ENCODE data around the gene SLC6A19. TPM values are rescaled to one million over a fixed set of nuclear protein-coding genes. Genes with fewer than 3 reads are reported as not detected.

The SLC6A19 gene
- total and polyA plus RNA-seq, 2 experiments from 2014 or later = 5.2 to 5.8 TPM

GRCh38 chr5:1216211-1216917, 15.0 kb downstream of the SLC6A19 start:
- H3K4me2 ChIP-seq = no peak overlapping the region
- H3K79me2 ChIP-seq = no peaks in the 10 kb centered on the region
- H3K4me3 ChIP-seq = no peak overlapping the region
- H4K20me1 ChIP-seq (ENCODE audit: insufficient read depth, poor library complexity, severe bottlenecking) = no peaks in the 10 kb centered on the region
- H3K4me1 ChIP-seq (ENCODE audit: insufficient read depth) = no peaks in the 10 kb centered on the region
- no peaks in the 10 kb centered on the region for H3K36me3 ChIP-seq (replicated peaks; ENCODE audit: insufficient read depth, low read depth)
- H3K27me3 ChIP-seq = no peaks in the 10 kb centered on the region
- no peak for DNase-seq (ENCODE audit: low spot score)
- no peak overlapping the region for H3K27ac ChIP-seq
- no peaks in the 10 kb centered on the region for H3K9me2 ChIP-seq (replicated peaks; ENCODE audit: insufficient read depth)
- TF ChIP-seq CTCF (IDR thresholded peaks at IDR 0.05; ENCODE audit: poor library complexity) = no peak
- no peak for TF ChIP-seq EZH2phosphoT487 (IDR thresholded peaks at IDR 0.05; ENCODE audit: low read depth, severe bottlenecking, unreplicated experiment)
- no peak for TF ChIP-seq EZH2 (IDR thresholded peaks at IDR 0.05; ENCODE audit: borderline replicate concordance)
- WGBS (ENCODE audit: low lambda C conversion rate, missing lambda C conversion rate) = 98% methylated on average over 37 of the region's 38 CpGs
- no peak overlapping the region for H2AFZ ChIP-seq
- no peaks in the 10 kb centered on the region for H3K9me3 ChIP-seq (ENCODE audit: low read depth)

DNA sequence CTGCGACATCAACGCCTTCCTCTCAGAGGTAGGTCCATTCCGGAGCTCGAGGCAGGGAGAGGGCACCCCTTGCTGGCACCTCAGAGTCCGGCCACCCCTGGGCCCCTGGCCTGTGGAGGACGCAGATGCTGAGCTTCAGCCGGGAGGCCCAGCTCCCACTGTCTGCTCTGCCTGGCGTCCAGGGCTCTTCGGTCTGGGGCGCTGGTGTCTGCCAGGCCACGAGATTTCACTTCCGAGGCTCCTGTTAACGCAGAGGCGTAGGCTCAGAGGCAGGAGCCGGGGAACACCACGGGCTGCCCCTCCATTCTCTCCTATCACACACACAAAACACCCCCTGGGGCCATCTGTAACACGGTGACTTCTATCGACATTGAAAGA, 15.5 kb downstream of the SLC6A19 start:
- Histone ChIP-seq H3K36me3 (replicated peaks; ENCODE audit: insufficient read depth, low read depth) (no peaks in the 10 kb centered on the region), H4K20me1 (ENCODE audit: insufficient read depth, poor library complexity, severe bottlenecking) (no peaks in the 10 kb centered on the region), H3K79me2 (no peaks in the 10 kb centered on the region), H3K27me3 (no peaks in the 10 kb centered on the region), H2AFZ (no peak overlapping the region), H3K4me2 (no peak overlapping the region), H3K9me2 (replicated peaks; ENCODE audit: insufficient read depth) (no peaks in the 10 kb centered on the region), H3K9me3 (ENCODE audit: low read depth) (no peaks in the 10 kb centered on the region), H3K4me3 (no peak overlapping the region), H3K27ac (no peak overlapping the region), H3K4me1 (ENCODE audit: insufficient read depth) (no peaks in the 10 kb centered on the region)
- 95% methylated on average over 18 of the region's 18 CpGs for WGBS (ENCODE audit: low lambda C conversion rate, missing lambda C conversion rate)
- TF ChIP-seq EZH2phosphoT487 (IDR thresholded peaks at IDR 0.05; ENCODE audit: low read depth, severe bottlenecking, unreplicated experiment) (no peak), CTCF (IDR thresholded peaks at IDR 0.05; ENCODE audit: poor library complexity) (no peak), EZH2 (IDR thresholded peaks at IDR 0.05; ENCODE audit: borderline replicate concordance) (no peak)
- DNase-seq (ENCODE audit: low spot score) = no peak

DNA sequence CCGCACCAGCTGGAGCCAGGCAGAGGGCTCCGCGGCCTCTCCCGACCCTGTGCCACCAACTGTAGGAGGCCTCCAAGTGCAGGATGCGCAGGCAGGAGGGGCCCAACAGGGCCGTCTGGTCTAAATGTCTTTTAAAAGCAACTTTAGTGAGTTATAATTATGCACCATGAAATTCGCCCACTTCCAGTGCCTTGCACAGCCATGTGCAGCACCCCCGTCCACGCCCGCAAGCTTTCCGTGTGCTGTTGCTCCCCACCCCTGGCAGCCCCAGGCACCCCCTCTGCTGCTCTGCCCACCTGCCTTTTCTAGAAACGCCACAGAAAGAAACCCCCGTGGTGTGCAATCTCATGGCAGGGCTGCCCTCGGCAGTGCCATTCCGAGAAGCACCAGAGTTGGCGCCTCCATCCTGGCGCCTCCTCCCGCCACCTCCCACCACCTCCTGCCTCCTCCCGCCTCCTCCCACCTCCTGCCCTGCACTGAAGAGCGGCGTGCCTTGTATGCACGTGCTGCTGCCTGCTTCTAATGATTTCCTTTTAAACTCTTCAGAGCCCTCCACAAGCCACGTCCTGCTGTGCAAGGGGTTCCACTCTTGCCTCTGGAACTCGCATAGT, 16.3 kb downstream of the SLC6A19 start:
- Histone ChIP-seq H2AFZ (no peak overlapping the region), H3K9me2 (replicated peaks; ENCODE audit: insufficient read depth) (no peaks in the 10 kb centered on the region), H3K9me3 (ENCODE audit: low read depth) (no peaks in the 10 kb centered on the region), H4K20me1 (ENCODE audit: insufficient read depth, poor library complexity, severe bottlenecking) (no peaks in the 10 kb centered on the region), H3K4me3 (no peak overlapping the region), H3K4me2 (no peak overlapping the region), H3K36me3 (replicated peaks; ENCODE audit: insufficient read depth, low read depth) (no peaks in the 10 kb centered on the region), H3K27ac (no peak overlapping the region), H3K79me2 (no peaks in the 10 kb centered on the region), H3K27me3 (no peaks in the 10 kb centered on the region), H3K4me1 (ENCODE audit: insufficient read depth) (no peaks in the 10 kb centered on the region)
- no peak for TF ChIP-seq EZH2 (IDR thresholded peaks at IDR 0.05; ENCODE audit: borderline replicate concordance)
- TF ChIP-seq CTCF (IDR thresholded peaks at IDR 0.05; ENCODE audit: poor library complexity) = no peak
- TF ChIP-seq EZH2phosphoT487 (IDR thresholded peaks at IDR 0.05; ENCODE audit: low read depth, severe bottlenecking, unreplicated experiment) = no peak
- no peak for DNase-seq (ENCODE audit: low spot score)
- WGBS (ENCODE audit: low lambda C conversion rate, missing lambda C conversion rate) = 81% methylated on average over 18 of the region's 24 CpGs
